ENCODE results near the gene IMP3. TPM values are rescaled to one million over a fixed set of nuclear protein-coding genes. Genes with fewer than 3 reads are reported as not detected.

Gene IMP3
- total and polyA plus RNA-seq, 4 donors, result 45.2 to 94.8 (median 69.6) TPM

DNA sequence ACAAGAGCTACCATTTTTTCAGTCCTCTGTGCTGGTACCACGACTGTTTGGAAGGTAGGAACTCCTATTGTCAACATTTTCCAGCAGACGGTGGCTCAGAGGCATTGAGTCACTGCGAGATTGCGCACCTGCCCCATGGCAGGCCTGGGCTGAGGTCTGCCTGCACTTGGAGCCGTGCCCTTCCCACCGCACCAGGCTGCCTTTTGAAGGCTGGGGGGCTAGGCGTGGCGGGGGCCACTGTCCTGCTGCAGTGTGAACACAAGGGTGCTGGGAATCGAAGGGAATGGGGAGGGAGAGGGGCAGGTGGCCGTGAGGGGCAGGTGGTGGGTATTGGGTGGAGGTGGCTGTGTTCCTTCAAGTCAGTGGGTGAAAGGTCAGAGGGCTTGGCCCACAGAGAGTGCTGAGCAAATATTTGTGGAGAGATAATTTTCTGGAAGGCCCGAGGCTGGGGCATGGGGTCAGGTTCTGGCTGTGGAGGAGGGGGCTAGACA lies 24.0 kb upstream of the IMP3 start (continued):
- TF ChIP-seq, protein P1, sequence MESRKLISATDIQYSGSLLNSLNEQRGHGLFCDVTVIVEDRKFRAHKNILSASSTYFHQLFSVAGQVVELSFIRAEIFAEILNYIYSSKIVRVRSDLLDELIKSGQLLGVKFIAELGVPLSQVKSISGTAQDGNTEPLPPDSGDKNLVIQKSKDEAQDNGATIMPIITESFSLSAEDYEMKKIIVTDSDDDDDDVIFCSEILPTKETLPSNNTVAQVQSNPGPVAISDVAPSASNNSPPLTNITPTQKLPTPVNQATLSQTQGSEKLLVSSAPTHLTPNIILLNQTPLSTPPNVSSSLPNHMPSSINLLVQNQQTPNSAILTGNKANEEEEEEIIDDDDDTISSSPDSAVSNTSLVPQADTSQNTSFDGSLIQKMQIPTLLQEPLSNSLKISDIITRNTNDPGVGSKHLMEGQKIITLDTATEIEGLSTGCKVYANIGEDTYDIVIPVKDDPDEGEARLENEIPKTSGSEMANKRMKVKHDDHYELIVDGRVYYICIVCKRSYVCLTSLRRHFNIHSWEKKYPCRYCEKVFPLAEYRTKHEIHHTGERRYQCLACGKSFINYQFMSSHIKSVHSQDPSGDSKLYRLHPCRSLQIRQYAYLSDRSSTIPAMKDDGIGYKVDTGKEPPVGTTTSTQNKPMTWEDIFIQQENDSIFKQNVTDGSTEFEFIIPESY (IDR thresholded peaks at IDR 0.05), result no peak
- TF ChIP-seq NR2F2 (IDR thresholded peaks at IDR 0.05) (no peak), GABPA (IDR thresholded peaks at IDR 0.05 in 1 of 2, conservative IDR thresholded peaks at IDR 0.05 in 1 of 2) (no peak), HNF4A (conservative IDR thresholded peaks at IDR 0.05) (peak in 1 of 2 donors; percentile 28), RXRA (IDR thresholded peaks at IDR 0.05) (peak; percentile 80 to 82)
- TF ChIP-seq, protein P2, sequence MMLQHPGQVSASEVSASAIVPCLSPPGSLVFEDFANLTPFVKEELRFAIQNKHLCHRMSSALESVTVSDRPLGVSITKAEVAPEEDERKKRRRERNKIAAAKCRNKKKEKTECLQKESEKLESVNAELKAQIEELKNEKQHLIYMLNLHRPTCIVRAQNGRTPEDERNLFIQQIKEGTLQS (IDR thresholded peaks at IDR 0.05), result no peak

DNA sequence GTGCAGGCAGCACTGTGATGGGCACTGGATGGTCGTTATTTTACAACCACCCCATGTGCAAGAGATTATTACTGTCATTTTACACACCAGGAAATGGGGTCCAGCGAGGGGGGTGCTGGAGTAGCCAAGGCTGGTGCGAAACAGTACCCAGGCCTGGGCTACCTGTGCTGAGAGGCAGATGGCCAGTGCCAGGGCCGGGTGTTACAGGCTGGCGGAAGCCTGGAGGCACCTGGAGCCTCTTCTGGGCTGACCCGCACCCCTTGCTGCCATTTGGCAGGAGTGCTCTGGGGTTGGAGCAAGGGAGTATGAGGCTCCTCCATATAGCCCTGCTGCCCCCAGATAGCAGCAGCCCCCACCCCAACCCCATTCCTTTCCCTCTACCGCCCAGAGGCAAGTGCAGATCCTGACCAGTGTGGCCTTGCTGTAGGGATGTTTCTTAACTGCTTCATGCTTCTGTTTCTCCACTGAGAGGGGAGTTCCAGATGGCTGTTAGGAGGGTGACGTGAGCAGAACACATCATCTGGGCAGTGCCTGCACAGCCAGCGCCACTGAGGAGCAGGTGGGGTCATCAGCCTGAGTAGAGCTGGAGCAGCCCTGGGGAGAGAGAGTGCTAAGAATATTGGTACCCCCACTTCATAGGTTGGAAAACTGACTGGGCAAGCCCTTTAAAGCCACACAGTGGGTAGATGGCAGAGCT lies 22.9 kb upstream of the IMP3 start:
- WGBS, result 93% methylated on average over 9 of the region's 9 CpGs
- peaks cover 8 to 46% (median 36%) of the 10 kb centered on the region in 4 donors for H3K4me1 ChIP-seq (ENCODE audit: control insufficient read depth in 4 of 4, insufficient read depth in 4 of 4, low read length in 3 of 4)

DNA sequence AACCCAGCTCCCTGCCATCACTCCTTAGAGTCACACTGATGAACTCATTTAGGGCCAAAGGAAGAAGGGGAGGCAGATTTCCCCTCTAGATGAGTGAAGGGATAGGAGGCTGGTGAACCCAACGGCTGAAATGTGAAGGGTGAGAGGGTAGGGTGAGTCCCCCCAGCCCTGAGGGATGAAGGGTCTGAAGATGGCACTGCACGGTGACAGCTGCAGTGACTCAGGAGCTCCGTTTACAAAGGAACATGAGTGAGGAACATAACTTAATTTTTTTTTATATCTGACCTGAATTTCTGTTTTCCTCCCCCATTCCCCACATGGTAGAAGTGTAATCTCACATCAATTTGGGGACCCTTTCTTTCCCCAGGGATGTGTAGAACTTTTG lies 21.7 kb upstream of the IMP3 start:
- peaks cover 0 to 19% (median 10%) of the 10 kb centered on the region in 4 donors for H3K36me3 ChIP-seq (ENCODE audit: control insufficient read depth in 4 of 4, insufficient read depth in 3 of 4, low read depth in 1 of 4, low read length in 3 of 4)
- H3K4me1 ChIP-seq (ENCODE audit: control insufficient read depth in 4 of 4, insufficient read depth in 4 of 4, low read length in 3 of 4), result peaks cover 8 to 45% (median 35%) of the 10 kb centered on the region in 4 donors
- 85% methylated on average over 3 of the region's 3 CpGs for WGBS
- TF ChIP-seq GABPA (IDR thresholded peaks at IDR 0.05 in 1 of 2, conservative IDR thresholded peaks at IDR 0.05 in 1 of 2) (no peak), FOXA1 (IDR thresholded peaks at IDR 0.05) (no peak), SP1 (IDR thresholded peaks at IDR 0.05) (no peak), RAD21 (IDR thresholded peaks at IDR 0.05) (no peak), EGR1 (IDR thresholded peaks at IDR 0.05; ENCODE audit: low read depth in 2 of 2) (no peak)
- TF ChIP-seq, protein P3, sequence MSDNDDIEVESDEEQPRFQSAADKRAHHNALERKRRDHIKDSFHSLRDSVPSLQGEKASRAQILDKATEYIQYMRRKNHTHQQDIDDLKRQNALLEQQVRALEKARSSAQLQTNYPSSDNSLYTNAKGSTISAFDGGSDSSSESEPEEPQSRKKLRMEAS (IDR thresholded peaks at IDR 0.05), result no peak
- peak overlapping the region in 1 of 2 donors; percentile 46 for H3K9ac ChIP-seq (ENCODE audit: low read depth in 1 of 2, low read length in 2 of 2)
- no peaks in the 10 kb centered on the region for H3K27me3 ChIP-seq (ENCODE audit: control insufficient read depth in 4 of 4, insufficient read depth in 4 of 4, low read length in 3 of 4)
- H3K27ac ChIP-seq (ENCODE audit: low read depth in 1 of 2, low read length in 2 of 2), result peak overlapping the region; percentile 60 to 69
- H3K4me3 ChIP-seq (ENCODE audit: low read depth in 1 of 3, low read length in 3 of 3), result no peak overlapping the region
- no peaks in the 10 kb centered on the region for H3K9me3 ChIP-seq (ENCODE audit: control insufficient read depth in 4 of 4, low read length in 3 of 4)
- no peak for DNase-seq (ENCODE audit: low spot score)

More for the DNA sequence above, 22.9 kb upstream of the IMP3 start:
- H3K27me3 ChIP-seq (ENCODE audit: control insufficient read depth in 4 of 4, insufficient read depth in 4 of 4, low read length in 3 of 4), result no peaks in the 10 kb centered on the region
- H3K27ac ChIP-seq (ENCODE audit: low read depth in 1 of 2, low read length in 2 of 2), result no peak overlapping the region
- no peak for DNase-seq (ENCODE audit: low spot score)
- H3K9me3 ChIP-seq (ENCODE audit: control insufficient read depth in 4 of 4, low read length in 3 of 4), result no peaks in the 10 kb centered on the region
- H3K4me3 ChIP-seq (ENCODE audit: low read depth in 1 of 3, low read length in 3 of 3), result no peak overlapping the region
- H3K36me3 ChIP-seq (ENCODE audit: control insufficient read depth in 4 of 4, insufficient read depth in 3 of 4, low read depth in 1 of 4, low read length in 3 of 4), result peaks cover 0 to 8% (median 3%) of the 10 kb centered on the region in 4 donors
- no peak for TF ChIP-seq RXRA (IDR thresholded peaks at IDR 0.05)
- no peak overlapping the region for H3K9ac ChIP-seq (ENCODE audit: low read depth in 1 of 2, low read length in 2 of 2)

DNA sequence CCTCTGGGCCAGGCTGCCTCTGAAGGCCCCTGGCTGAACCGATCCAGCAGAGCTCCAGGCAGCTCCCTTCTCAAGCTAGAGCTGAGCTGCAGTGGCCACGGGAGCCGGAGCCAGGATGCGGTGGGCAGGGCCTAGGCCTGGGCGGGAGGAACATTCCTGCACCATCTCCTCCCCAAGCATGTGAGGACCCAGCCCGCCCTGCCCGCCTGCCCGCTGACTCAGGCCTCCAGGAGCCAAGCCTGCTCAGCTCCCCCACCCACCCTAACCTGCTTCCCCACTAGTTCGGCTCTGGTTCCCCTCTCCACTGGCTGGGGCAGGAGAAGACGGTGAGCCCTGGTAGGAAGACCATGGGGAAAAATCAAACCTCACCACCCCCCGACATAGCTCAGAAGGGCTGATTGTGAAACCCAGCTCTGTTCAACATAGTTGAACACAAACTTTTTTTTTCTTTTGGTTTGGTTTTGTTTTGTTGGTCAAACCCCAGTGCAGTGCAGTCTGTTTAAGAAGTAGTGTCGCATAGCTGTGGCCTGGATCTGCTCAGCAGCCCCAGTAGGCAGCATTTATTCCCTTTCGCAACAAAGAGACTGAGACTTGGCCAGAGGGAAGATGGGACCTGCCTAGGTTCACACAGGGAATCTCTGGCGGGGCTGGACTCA lies 21.2 kb upstream of the IMP3 start:
- Histone ChIP-seq H3K36me3 (ENCODE audit: control insufficient read depth in 4 of 4, insufficient read depth in 3 of 4, low read depth in 1 of 4, low read length in 3 of 4) (peaks cover 0 to 22% (median 10%) of the 10 kb centered on the region in 4 donors), H3K9ac (ENCODE audit: low read depth in 1 of 2, low read length in 2 of 2) (peak overlapping the region in 1 of 2 donors; percentile 46), H3K9me3 (ENCODE audit: control insufficient read depth in 4 of 4, low read length in 3 of 4) (no peaks in the 10 kb centered on the region), H3K4me3 (ENCODE audit: low read depth in 1 of 3, low read length in 3 of 3) (no peak overlapping the region), H3K27ac (ENCODE audit: low read depth in 1 of 2, low read length in 2 of 2) (peak overlapping the region; percentile 60 to 69), H3K27me3 (ENCODE audit: control insufficient read depth in 4 of 4, insufficient read depth in 4 of 4, low read length in 3 of 4) (no peaks in the 10 kb centered on the region), H3K4me1 (ENCODE audit: control insufficient read depth in 4 of 4, insufficient read depth in 4 of 4, low read length in 3 of 4) (peaks cover 8 to 40% (median 30%) of the 10 kb centered on the region in 4 donors)
- WGBS, result 63% methylated on average over 14 of the region's 14 CpGs
- DNase-seq (ENCODE audit: low spot score), result peak; percentile 44
- TF ChIP-seq FOXA1 (IDR thresholded peaks at IDR 0.05) (no peak), TAF1 (conservative IDR thresholded peaks at IDR 0.05) (no peak), EGR1 (IDR thresholded peaks at IDR 0.05; ENCODE audit: low read depth in 2 of 2) (no peak), HNF4G (IDR thresholded peaks at IDR 0.05) (no peak), SP1 (IDR thresholded peaks at IDR 0.05) (peak; percentile 16), JUND (IDR thresholded peaks at IDR 0.05) (no peak), FOXA2 (IDR thresholded peaks at IDR 0.05) (no peak), RXRA (IDR thresholded peaks at IDR 0.05) (peak in 1 of 2 donors; percentile 17), RAD21 (IDR thresholded peaks at IDR 0.05) (peak in 1 of 2 donors; percentile 40)
- TF ChIP-seq, protein P1 (IDR thresholded peaks at IDR 0.05), result no peak
- TF ChIP-seq, protein P2 (IDR thresholded peaks at IDR 0.05), result no peak
- TF ChIP-seq, protein P4, sequence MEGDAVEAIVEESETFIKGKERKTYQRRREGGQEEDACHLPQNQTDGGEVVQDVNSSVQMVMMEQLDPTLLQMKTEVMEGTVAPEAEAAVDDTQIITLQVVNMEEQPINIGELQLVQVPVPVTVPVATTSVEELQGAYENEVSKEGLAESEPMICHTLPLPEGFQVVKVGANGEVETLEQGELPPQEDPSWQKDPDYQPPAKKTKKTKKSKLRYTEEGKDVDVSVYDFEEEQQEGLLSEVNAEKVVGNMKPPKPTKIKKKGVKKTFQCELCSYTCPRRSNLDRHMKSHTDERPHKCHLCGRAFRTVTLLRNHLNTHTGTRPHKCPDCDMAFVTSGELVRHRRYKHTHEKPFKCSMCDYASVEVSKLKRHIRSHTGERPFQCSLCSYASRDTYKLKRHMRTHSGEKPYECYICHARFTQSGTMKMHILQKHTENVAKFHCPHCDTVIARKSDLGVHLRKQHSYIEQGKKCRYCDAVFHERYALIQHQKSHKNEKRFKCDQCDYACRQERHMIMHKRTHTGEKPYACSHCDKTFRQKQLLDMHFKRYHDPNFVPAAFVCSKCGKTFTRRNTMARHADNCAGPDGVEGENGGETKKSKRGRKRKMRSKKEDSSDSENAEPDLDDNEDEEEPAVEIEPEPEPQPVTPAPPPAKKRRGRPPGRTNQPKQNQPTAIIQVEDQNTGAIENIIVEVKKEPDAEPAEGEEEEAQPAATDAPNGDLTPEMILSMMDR (IDR thresholded peaks at IDR 0.05; ENCODE audit: low read depth, low read length, missing input control), result no peak
